Neuronal stem cell (in vitro differentiated cells): ENCODE data around the gene CCDC136.
A peak's percentile ranks its signal among the peaks of the same experiment; 100 is the strongest.

Experiments
- DNase-seq: peaks from one replicate; pipeline ENCODE4 v3.0.0-alpha.2; 2013; ENCODE audit warnings: low spot score
- H2AFZ ChIP-seq: one replicate; pipeline ENCODE4 v1.6.1; 2013; ENCODE audit warnings: mild to moderate bottlenecking, low read length, inconsistent platforms
- H2AK5ac ChIP-seq: 2 replicates; pipeline ENCODE4 v1.6.1; 2013; ENCODE audit warnings: low read depth, mild to moderate bottlenecking, inconsistent platforms, low read length, moderate library complexity, mixed read lengths
- H2BK120ac ChIP-seq: 2 replicates; pipeline ENCODE4 v1.6.1; 2013; ENCODE audit warnings: low read depth, mild to moderate bottlenecking, inconsistent platforms, low read length, moderate library complexity, mixed read lengths
- H2BK12ac ChIP-seq: one replicate; pipeline ENCODE4 v1.6.1; 2013; ENCODE audit warnings: low read length, inconsistent platforms
- H2BK15ac ChIP-seq: 2 replicates; pipeline ENCODE4 v1.6.1; 2013; ENCODE audit warnings: mild to moderate bottlenecking, low read length, inconsistent platforms, mixed read lengths
- H2BK5ac ChIP-seq: one replicate; pipeline ENCODE4 v1.6.1; 2013; ENCODE audit warnings: inconsistent platforms, mild to moderate bottlenecking, low read length, moderate library complexity
- H3K14ac ChIP-seq: one replicate; pipeline ENCODE4 v1.6.1; 2013; ENCODE audit warnings: low read length, inconsistent platforms
- H3K18ac ChIP-seq: 2 replicates; pipeline ENCODE4 v1.6.1; 2013; ENCODE audit warnings: low read length, inconsistent platforms
- H3K23ac ChIP-seq: 2 replicates; pipeline ENCODE4 v1.6.1; 2013; ENCODE audit warnings: low read depth, mild to moderate bottlenecking, mixed read lengths, low read length, inconsistent platforms; ENCODE audit not compliant: poor library complexity
- H3K27ac ChIP-seq: replicated peaks from 3 replicates; pipeline ENCODE4 v1.5.1; 2013; ENCODE audit warnings: low read length, inconsistent platforms
- H3K27me3 ChIP-seq, 3 experiments: 2 replicates each; pipeline ENCODE4 v1.6.1; 2013; ENCODE audit warnings: low read length in 3 of 3, mild to moderate bottlenecking in 2 of 3, inconsistent platforms in 1 of 3, low read depth in 1 of 3, mixed read lengths in 1 of 3, moderate library complexity in 1 of 3; ENCODE audit not compliant: control insufficient read depth in 3 of 3, insufficient read depth in 3 of 3
- H3K36me3 ChIP-seq, 2 donors: replicated peaks in 1 of 2; 2 replicates each; pipeline ENCODE4 v1.6.1; 2013; ENCODE audit warnings: low read length in 2 of 2; ENCODE audit not compliant: control insufficient read depth in 2 of 2, insufficient read depth in 2 of 2
- H3K4ac ChIP-seq: 2 replicates; pipeline ENCODE4 v1.6.1; 2013; ENCODE audit warnings: inconsistent platforms, mild to moderate bottlenecking, low read length, moderate library complexity
- H3K4me1 ChIP-seq, 2 donors: 1 replicate in 1 of 2; 2 replicates in 1 of 2; pipeline ENCODE4 v1.6.1; 2013; ENCODE audit warnings: low read length in 2 of 2, low read depth in 1 of 2; ENCODE audit not compliant: control insufficient read depth in 2 of 2, insufficient read depth in 1 of 2
- H3K4me2 ChIP-seq: one replicate; pipeline ENCODE4 v1.6.1; 2013; ENCODE audit warnings: mild to moderate bottlenecking, low read length, inconsistent platforms; ENCODE audit not compliant: insufficient read depth, poor library complexity, severe bottlenecking
- H3K4me3 ChIP-seq, 2 donors: 2 replicates each; pipeline ENCODE4 v1.5.1; 2013; ENCODE audit warnings: low read length in 2 of 2, mild to moderate bottlenecking in 2 of 2, inconsistent platforms in 1 of 2, moderate library complexity in 1 of 2
- H3K79me1 ChIP-seq: one replicate; pipeline ENCODE4 v1.6.1; 2013; ENCODE audit warnings: low read depth, mild to moderate bottlenecking, inconsistent platforms, low read length, moderate library complexity
- H3K9ac ChIP-seq: one replicate; pipeline ENCODE4 v1.6.1; 2013; ENCODE audit warnings: mild to moderate bottlenecking, low read depth, low read length, inconsistent platforms; ENCODE audit not compliant: poor library complexity
- H3K9me3 ChIP-seq, 2 donors: replicated peaks in 1 of 2; 2 replicates each; pipeline versions ENCODE3 to v1.6.1; 2013; ENCODE audit warnings: low read length in 2 of 2, mild to moderate bottlenecking in 2 of 2, inconsistent platforms in 1 of 2, low read depth in 1 of 2, mixed read lengths in 1 of 2, moderate library complexity in 1 of 2; ENCODE audit not compliant: control insufficient read depth in 2 of 2, insufficient read depth in 1 of 2
- H4K8ac ChIP-seq: one replicate; pipeline ENCODE4 v1.6.1; 2013; ENCODE audit warnings: low read depth, mild to moderate bottlenecking, inconsistent platforms, low read length, moderate library complexity
- H4K91ac ChIP-seq: one replicate; pipeline ENCODE4 v1.6.1; 2013; ENCODE audit warnings: low read length, low read depth, mild to moderate bottlenecking, inconsistent platforms; ENCODE audit not compliant: poor library complexity
- WGBS, 2 donors: extraction: QIAGEN DNeasy Blood & Tissue Kit; methylation state at CpG; one replicate each; pipeline ENCODE4 v1.1.7; 2013; ENCODE audit warnings: missing lambda C conversion rate in 2 of 2, mixed read lengths in 1 of 2; ENCODE audit not compliant: insufficient read length in 2 of 2, insufficient replicate concordance in 1 of 2; ENCODE audit errors: extremely low coverage in 2 of 2; 5-methylcytosine and 5-hydroxymethylcytosine counted together

The CCDC136 gene

DNA sequence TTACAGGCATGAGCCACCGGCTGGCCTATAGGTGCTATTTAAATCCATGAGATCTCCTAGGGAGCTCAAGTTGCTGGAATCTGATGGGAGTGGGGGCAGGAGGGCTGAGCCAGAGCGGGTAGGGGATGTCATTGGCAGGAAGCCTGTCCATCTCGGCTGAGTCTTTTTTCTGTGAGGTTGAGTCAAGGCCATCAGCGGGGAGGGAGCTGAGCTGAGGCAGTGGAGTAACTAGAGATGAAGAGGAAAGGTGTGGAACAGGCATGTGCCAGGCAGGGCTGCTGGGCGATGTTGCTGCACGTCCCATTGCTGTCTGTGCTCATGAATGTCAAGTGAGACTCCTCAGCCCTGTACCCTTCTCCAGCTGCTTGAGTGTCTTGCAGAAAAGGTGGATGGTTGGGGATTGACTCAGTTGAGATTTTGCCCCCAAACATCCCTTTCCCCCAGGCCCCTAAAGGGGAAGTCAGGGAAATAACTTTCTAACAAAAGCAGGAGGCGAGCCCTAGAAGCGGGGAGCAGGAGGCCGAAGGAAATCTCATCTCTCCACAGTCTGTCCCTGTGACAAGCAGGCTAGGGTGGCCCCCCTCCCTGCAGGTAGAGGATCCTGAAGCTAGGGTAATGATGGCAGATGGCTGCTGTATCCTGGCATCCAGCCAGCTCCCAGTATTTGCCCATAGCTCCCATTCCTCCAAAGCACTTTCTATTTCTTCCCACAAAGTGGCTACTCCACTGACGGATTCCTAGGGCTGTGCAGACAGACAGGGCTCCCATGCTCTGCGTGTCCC is 76.3 kb downstream of the CCDC136 start:
- no peak for DNase-seq
- Histone ChIP-seq H3K4me1 (peaks cover 3 to 14% of the 10 kb centered on the region in 2 donors), H2BK5ac (no peak overlapping the region), H2BK15ac (no peak overlapping the region), H3K4ac (no peak overlapping the region), H3K27ac (no peak overlapping the region), H3K9me3 (no peaks in the 10 kb centered on the region), H3K23ac (peak overlapping the region; percentile 37), H3K18ac (no peak overlapping the region), H2BK120ac (no peak overlapping the region), H3K14ac (no peak overlapping the region), H2AFZ (no peak overlapping the region), H4K91ac (no peak overlapping the region), H4K8ac (no peak overlapping the region), H3K4me3 (no peak overlapping the region), H2AK5ac (no peak overlapping the region), H3K79me1 (no peaks in the 10 kb centered on the region), H3K36me3 (peaks cover 14 to 15% of the 10 kb centered on the region in 2 donors), H3K4me2 (no peak overlapping the region), H3K27me3 (peaks cover 0 to 40% (median 26%) of the 10 kb centered on the region in 3 experiments), H3K9ac (no peak overlapping the region), H2BK12ac (no peak overlapping the region)
- WGBS, 2 donors, result no CpG with 5 or more reads among the region's 11 CpGs

DNA sequence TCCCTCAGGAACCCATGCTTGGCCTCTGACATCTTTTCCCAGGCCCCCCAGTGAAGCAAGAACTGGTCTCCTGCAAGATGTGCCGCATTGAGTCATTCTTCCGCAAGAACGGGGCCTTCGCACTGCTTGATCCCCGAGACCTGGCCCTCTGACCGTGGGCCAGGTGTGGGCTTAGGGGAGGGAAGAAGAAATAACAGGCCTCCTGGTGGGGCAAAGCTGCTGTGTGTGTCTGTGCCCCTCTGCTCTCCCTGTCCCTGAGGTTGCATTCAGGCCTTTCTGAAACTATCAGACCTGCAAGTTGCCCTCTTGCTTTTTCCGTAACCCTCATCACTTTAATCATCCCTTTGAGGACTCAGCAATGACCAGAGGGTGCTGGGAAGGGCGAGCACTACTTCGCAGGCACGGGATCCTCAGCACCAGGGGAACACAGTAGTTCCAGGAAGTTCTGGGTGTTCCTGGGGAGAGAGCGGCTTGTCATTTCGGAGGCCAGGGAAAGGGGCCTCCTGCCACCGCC is 76.9 kb downstream of the CCDC136 start:
- H3K27me3 ChIP-seq, result peaks cover 0 to 40% (median 31%) of the 10 kb centered on the region in 3 experiments
- peak overlapping the region in 1 of 2 donors; percentile 79 for H3K4me3 ChIP-seq

DNA sequence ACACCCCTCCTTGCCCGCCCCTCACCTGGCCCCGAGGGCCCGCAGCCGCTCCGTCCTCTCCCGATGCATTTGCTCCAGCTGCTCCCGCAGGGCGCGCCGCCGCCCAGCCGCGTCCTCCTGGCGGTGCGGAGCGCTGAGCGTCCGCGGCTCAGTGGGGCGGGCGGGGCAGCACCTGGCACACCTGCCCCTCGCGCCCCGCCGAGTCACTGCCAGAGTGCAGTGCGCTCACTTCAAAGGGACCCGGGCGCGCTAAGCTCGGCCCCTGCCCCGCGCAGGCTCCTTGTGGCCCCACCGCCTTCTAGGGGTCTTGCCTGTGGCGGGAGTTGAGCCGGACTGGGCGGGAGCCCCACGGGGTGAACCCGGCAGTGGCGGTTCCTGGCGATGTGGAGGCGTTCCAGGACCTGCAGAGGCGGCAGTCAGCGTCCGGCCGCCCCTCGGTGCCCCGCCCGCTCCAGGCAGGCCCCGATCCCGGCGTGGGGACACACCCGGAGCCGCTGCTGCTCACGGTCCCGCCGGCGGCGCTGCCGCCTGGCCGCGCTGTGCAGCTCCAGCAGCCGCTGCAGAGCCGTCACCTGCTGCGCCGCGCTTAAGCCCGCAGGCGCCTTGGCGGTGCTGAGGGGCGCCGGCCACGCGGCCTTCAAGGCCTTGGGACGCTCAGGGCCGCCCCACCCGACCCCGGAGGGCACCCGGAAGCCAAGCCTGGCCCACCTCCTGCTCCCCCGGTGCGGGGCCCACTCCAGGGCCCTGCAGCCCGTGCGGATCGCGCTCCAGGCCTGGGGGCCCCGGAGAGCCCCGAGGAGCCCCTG is 77.6 kb downstream of the CCDC136 start:
- Histone ChIP-seq H4K91ac (no peak overlapping the region), H2BK15ac (peak overlapping the region; percentile 66), H3K4me1 (peaks cover 0 to 11% of the 10 kb centered on the region in 2 donors), H2AK5ac (peak overlapping the region; percentile 83), H3K9ac (peak overlapping the region; percentile 89), H4K8ac (no peak overlapping the region), H2BK5ac (no peak overlapping the region), H2BK120ac (peak overlapping the region; percentile 10), H3K4me3 (peak overlapping the region; percentile 46 to 79), H3K23ac (peak overlapping the region; percentile 78), H3K4ac (no peak overlapping the region), H3K27ac (no peak overlapping the region), H2BK12ac (no peak overlapping the region), H3K18ac (peak overlapping the region; percentile 92), H3K27me3 (peaks cover 0 to 40% (median 31%) of the 10 kb centered on the region in 3 experiments), H3K9me3 (no peaks in the 10 kb centered on the region), H3K79me1 (no peaks in the 10 kb centered on the region), H3K14ac (no peak overlapping the region), H3K4me2 (peak overlapping the region; percentile 99), H2AFZ (peak overlapping the region; percentile 98), H3K36me3 (peaks cover 14 to 15% of the 10 kb centered on the region in 2 donors)
- WGBS, 2 donors, result no CpG with 5 or more reads among the region's 86 CpGs
- DNase-seq, result peak; percentile 59

More for the DNA sequence above, 76.9 kb downstream of the CCDC136 start:
- WGBS, 2 donors, result no CpG with 5 or more reads among the region's 13 CpGs
- Histone ChIP-seq H3K18ac (peak overlapping the region; percentile 92), H2AK5ac (peak overlapping the region; percentile 83), H2BK5ac (no peak overlapping the region), H3K4me2 (peak overlapping the region; percentile 99), H3K23ac (peak overlapping the region; percentile 78), H3K9ac (peak overlapping the region; percentile 89), H3K79me1 (no peaks in the 10 kb centered on the region), H3K14ac (no peak overlapping the region), H2AFZ (peak overlapping the region; percentile 98), H3K4me1 (peaks cover 0 to 12% of the 10 kb centered on the region in 2 donors), H3K27ac (no peak overlapping the region), H2BK12ac (no peak overlapping the region), H2BK120ac (peak overlapping the region; percentile 10), H2BK15ac (peak overlapping the region; percentile 66), H4K91ac (no peak overlapping the region), H3K36me3 (peaks cover 14 to 15% of the 10 kb centered on the region in 2 donors), H3K4ac (no peak overlapping the region), H4K8ac (no peak overlapping the region), H3K9me3 (no peaks in the 10 kb centered on the region)
- DNase-seq, result no peak
